WTC11 (cell line): ENCODE measurements around the gene HDGF. TPM values are rescaled to one million over a fixed set of nuclear protein-coding genes. Genes with fewer than 3 reads are reported as not detected.
A peak's percentile ranks its signal among the peaks of the same experiment; 100 is the strongest.

Experiments
- ATAC-seq: fragments of 200-7000 bp; cut with Tn5 transposase; 2 replicates; pipeline ENCODE4 v1.10.0; 2021; ENCODE audit warnings: mild to moderate bottlenecking, moderate library complexity
- CTCF ChIA-PET: fragments of 300-600 bp; sonication (Branson Sonifier 250); formaldehyde crosslinking; loops from one replicate; lab custom pipeline; 2021; ENCODE audit warnings: antibody characterized with exemption; lab: Charles Lee
- POLR2A ChIA-PET: fragments of 350-600 bp; sonication (Branson Sonifier 250); formaldehyde crosslinking; loops from one replicate; lab custom pipeline; 2021; ENCODE audit warnings: antibody characterized with exemption; lab: Charles Lee
- DNase-seq: peaks from one replicate; pipeline ENCODE4 v3.0.0; 2021; ENCODE audit warnings: low spot score
- H3K27ac Mint-ChIP-seq: 2 replicates; pipeline ENCODE4 v1.8.0; 2021; ENCODE audit warnings: mixed read lengths
- H3K27me3 Mint-ChIP-seq: 2 replicates; pipeline ENCODE4 v1.8.0; 2021; ENCODE audit warnings: low read depth, mild to moderate bottlenecking, moderate library complexity, mixed read lengths
- H3K36me3 Mint-ChIP-seq: 2 replicates; pipeline ENCODE4 v1.8.0; 2021; ENCODE audit warnings: mixed read lengths
- H3K4me1 Mint-ChIP-seq: 2 replicates; pipeline ENCODE4 v1.8.0; 2022; ENCODE audit warnings: mixed read lengths
- H3K4me3 Mint-ChIP-seq: 2 replicates; pipeline ENCODE4 v1.8.0; 2021; ENCODE audit warnings: mild to moderate bottlenecking, moderate library complexity, mixed read lengths
- H3K9me3 Mint-ChIP-seq: 2 replicates; pipeline ENCODE4 v1.8.0; 2021; ENCODE audit warnings: mixed read lengths
- AFF4 ChIP-seq: sonication (generic); formaldehyde crosslinking; IDR thresholded peaks from 2 replicates; pipeline ENCODE4 v1.8.1; 2023; ENCODE audit warnings: mild to moderate bottlenecking, missing genetic modification reagents, borderline replicate concordance
- ATF6 ChIP-seq: sonication (generic); formaldehyde crosslinking; IDR thresholded peaks from 2 replicates; pipeline ENCODE4 v1.8.1; 2023; ENCODE audit warnings: mild to moderate bottlenecking, missing genetic modification reagents
- CDX4 ChIP-seq: fragments of 250-450 bp; sonication (Bioruptor Pico); IDR thresholded peaks from 2 replicates; pipeline ENCODE4 v1.9.0; 2021; ENCODE audit warnings: moderate library complexity, mild to moderate bottlenecking, inconsistent platforms, borderline replicate concordance
- CTCF ChIP-seq: fragments of 200-600 bp; IDR thresholded peaks from 2 replicates; pipeline ENCODE4 v1.8.0; 2022; ENCODE audit warnings: antibody characterized with exemption
- HMGXB4 ChIP-seq: sonication (generic); formaldehyde crosslinking; IDR thresholded peaks from 2 replicates; pipeline ENCODE4 v1.8.1; 2023; ENCODE audit warnings: mild to moderate bottlenecking, moderate library complexity, missing genetic modification reagents
- IRF2 ChIP-seq: sonication (generic); formaldehyde crosslinking; IDR thresholded peaks from 2 replicates; pipeline ENCODE4 v1.8.0; 2022; ENCODE audit warnings: low read depth, missing genetic modification reagents, borderline replicate concordance
- MAX ChIP-seq: sonication (generic); formaldehyde crosslinking; IDR thresholded peaks from 2 replicates; pipeline ENCODE4 v1.8.0; 2022; ENCODE audit warnings: mild to moderate bottlenecking, missing genetic modification reagents
- NFE2L1 ChIP-seq: sonication (generic); formaldehyde crosslinking; IDR thresholded peaks from 2 replicates; pipeline ENCODE4 v1.8.1; 2023; ENCODE audit warnings: missing genetic modification reagents
- NFYB ChIP-seq: sonication (generic); formaldehyde crosslinking; conservative IDR thresholded peaks from 2 replicates; pipeline ENCODE4 v1.8.0; 2022; ENCODE audit warnings: low read depth, missing genetic modification reagents
- PRDM15 ChIP-seq: sonication (generic); formaldehyde crosslinking; IDR thresholded peaks from 2 replicates; pipeline ENCODE4 v1.8.0; 2022; ENCODE audit warnings: missing genetic modification reagents
- TCF7 ChIP-seq: sonication (generic); formaldehyde crosslinking; IDR thresholded peaks from 2 replicates; pipeline ENCODE4 v1.8.0; 2022; ENCODE audit warnings: mild to moderate bottlenecking, low read depth, missing genetic modification reagents, moderate library complexity
- TEAD1 ChIP-seq: sonication (generic); formaldehyde crosslinking; IDR thresholded peaks from 2 replicates; pipeline ENCODE4 v1.8.0; 2022; ENCODE audit warnings: mild to moderate bottlenecking, missing genetic modification reagents
- TEAD4 ChIP-seq: sonication (generic); formaldehyde crosslinking; IDR thresholded peaks from 2 replicates; pipeline ENCODE4 v1.8.0; 2022; ENCODE audit warnings: mild to moderate bottlenecking, missing genetic modification reagents
- ZBTB21 ChIP-seq: sonication (generic); formaldehyde crosslinking; IDR thresholded peaks from 2 replicates; pipeline ENCODE4 v1.8.1; 2023; ENCODE audit warnings: mild to moderate bottlenecking, missing genetic modification reagents, borderline replicate concordance
- ZMAT4 ChIP-seq: fragments of 250-450 bp; sonication (Bioruptor Pico); IDR thresholded peaks from 2 replicates; pipeline ENCODE4 v1.9.0; 2021; ENCODE audit warnings: mild to moderate bottlenecking
- ZNF138 ChIP-seq: sonication (generic); formaldehyde crosslinking; conservative IDR thresholded peaks from 2 replicates; pipeline ENCODE4 v1.8.1; 2022; ENCODE audit warnings: mild to moderate bottlenecking, moderate library complexity, missing genetic modification reagents
- ZNF232 ChIP-seq: sonication (generic); formaldehyde crosslinking; IDR thresholded peaks from 2 replicates; pipeline ENCODE4 v1.8.0; 2022; ENCODE audit warnings: mild to moderate bottlenecking, missing genetic modification reagents
- ZNF263 ChIP-seq: sonication (generic); formaldehyde crosslinking; IDR thresholded peaks from 2 replicates; pipeline ENCODE4 v1.8.1; 2022; ENCODE audit warnings: low read depth, mild to moderate bottlenecking, moderate library complexity, missing genetic modification reagents
- ZNF416 ChIP-seq: fragments of 250-450 bp; sonication (Bioruptor Pico); IDR thresholded peaks from 2 replicates; pipeline ENCODE4 v1.9.0; 2021; ENCODE audit warnings: mild to moderate bottlenecking, inconsistent platforms
- ZNF425 ChIP-seq: fragments of 250-450 bp; sonication (Bioruptor Pico); conservative IDR thresholded peaks from 2 replicates; pipeline ENCODE4 v1.9.0; 2021; ENCODE audit warnings: mild to moderate bottlenecking
- total RNA-seq: library from RNA; stranded (reverse); gene quantifications from 3 replicates; pipeline ENCODE4 v1.2.3, GENCODE V29; 2021

HDGF gene
- total RNA-seq, 1 experiment from 2014 or later: 339 TPM

- Mint-ChIP-seq H3K27me3 (no peaks in the 10 kb centered on the region), H3K36me3 (peaks cover 20% of the 10 kb centered on the region), H3K27ac (peak overlapping the region; percentile 99), H3K4me1 (peaks cover 14% of the 10 kb centered on the region), H3K9me3 (no peaks in the 10 kb centered on the region), H3K4me3 (no peak overlapping the region)
- ATAC-seq (no peak), DNase-seq (no peak)
- ChIA-PET POLR2A (interaction anchor here (1.3 to 5.3 kb wide), 7 partner anchors 12 to 51 kb away, joined by 3 to 57 read pairs (median 10); partner anchors contain the start of genes HDGF, MRPL24 and NES), CTCF (interaction anchor here (0.6 to 9.5 kb wide), 24 partner anchors 13 to 440 kb away, joined by 3 to 682 read pairs (median 18); partner anchors contain the start of genes CRABP2, HDGF, INSRR and MRPL24)
- TF ChIP-seq CDX4: no peak
- no peak for TF ChIP-seq ZNF416 (CRISPR knock-in tag)
- TF ChIP-seq IRF2: no peak
- no peak for TF ChIP-seq ZMAT4
- TF ChIP-seq ATF6 (CRISPR knock-in tag): no peak
- TF ChIP-seq TEAD1: no peak
- no peak for TF ChIP-seq ZBTB21
- no peak for TF ChIP-seq CTCF
- no peak for TF ChIP-seq PRDM15
- TF ChIP-seq MAX (CRISPR knock-in tag): no peak
- TF ChIP-seq ZNF138 (CRISPR knock-in tag): no peak
- no peak for TF ChIP-seq NFYB (CRISPR knock-in tag)
- no peak for TF ChIP-seq AFF4 (CRISPR knock-in tag)
- no peak for TF ChIP-seq ZNF263 (CRISPR knock-in tag)
- no peak for TF ChIP-seq ZNF425 (CRISPR knock-in tag)
- no peak for TF ChIP-seq ZNF232 (CRISPR knock-in tag)
- TF ChIP-seq TCF7 (CRISPR knock-in tag): no peak
- no peak for TF ChIP-seq TEAD4 (CRISPR knock-in tag)
- no peak for TF ChIP-seq HMGXB4
- no peak for TF ChIP-seq NFE2L1 (CRISPR knock-in tag)
Observed at GRCh38 chr1:156727492-156727891, 24.0 kb downstream of the HDGF start.
